ENCODE results near the gene CYTL1. TPM values are rescaled to one million over a fixed set of nuclear protein-coding genes. Genes with fewer than 3 reads are reported as not detected.
"Not testable (repeated sequence)": the region's sequence is repeated elsewhere in the genome, so short reads cannot be mapped to it uniquely, and the experiment has no call there.

The CYTL1 gene, protein sequence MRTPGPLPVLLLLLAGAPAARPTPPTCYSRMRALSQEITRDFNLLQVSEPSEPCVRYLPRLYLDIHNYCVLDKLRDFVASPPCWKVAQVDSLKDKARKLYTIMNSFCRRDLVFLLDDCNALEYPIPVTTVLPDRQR
- total RNA-seq (1 to 10 TPM in 1 of 2 donors, under 1 TPM in 1; 0.73 to 1.8 TPM), polyA plus RNA-seq (ENCODE audit: insufficient read length in 6 of 6) (10 to 100 TPM; 17.8 to 56.3 (median 33.0) TPM)
- long read RNA-seq, donor 1, transcript CYTL1-201 (4 exons, 1,003 nt) = major isoform, 21 of 29 reads
- long read RNA-seq, donor 1, partial matches to known transcripts = 7 of 29 reads
- long read RNA-seq, donor 1, other reads (novel, unspliced or antisense) = 0 of 29 reads
- long read RNA-seq, donor 2, transcript CYTL1-201 (4 exons, 1,003 nt) = major isoform, 19 of 30 reads
- long read RNA-seq, donor 2, partial matches to known transcripts = 11 of 30 reads
- long read RNA-seq, donor 2, other reads (novel, unspliced or antisense) = 0 of 30 reads
- long read RNA-seq, donor 3, transcript CYTL1-201 (4 exons, 1,003 nt) = major isoform, 20 of 20 reads
- long read RNA-seq, donor 3, partial matches to known transcripts = 0 of 20 reads
- long read RNA-seq, donor 3, other reads (novel, unspliced or antisense) = 0 of 20 reads
- long read RNA-seq, donor 4, partial matches to known transcripts = 0 of 4 reads
- long read RNA-seq, donor 4, other reads (novel, unspliced or antisense) = 0 of 4 reads
- long read RNA-seq, donor 5, transcript CYTL1-201 (4 exons, 1,003 nt) = major isoform, 13 of 13 reads
- long read RNA-seq, donor 5, partial matches to known transcripts = 0 of 13 reads
- long read RNA-seq, donor 5, other reads (novel, unspliced or antisense) = 0 of 13 reads
- long read RNA-seq, donor 6, transcript CYTL1-201 (4 exons, 1,003 nt) = major isoform, 32 of 40 reads
- long read RNA-seq, donor 6, partial matches to known transcripts = 8 of 40 reads
- long read RNA-seq, donor 6, other reads (novel, unspliced or antisense) = 0 of 40 reads
- long read RNA-seq, donor 7, transcript CYTL1-201 (4 exons, 1,003 nt) = major isoform, 6 of 6 reads
- long read RNA-seq, donor 7, partial matches to known transcripts = 0 of 6 reads
- long read RNA-seq, donor 7, other reads (novel, unspliced or antisense) = 0 of 6 reads
- long read RNA-seq, donor 8, transcript CYTL1-201 (4 exons, 1,003 nt) = major isoform, 7 of 7 reads
- long read RNA-seq, donor 8, partial matches to known transcripts = 0 of 7 reads
- long read RNA-seq, donor 8, other reads (novel, unspliced or antisense) = 0 of 7 reads
- long read RNA-seq, donor 9 = 0 reads
- long read RNA-seq, donor 10, partial matches to known transcripts = 0 of 4 reads
- long read RNA-seq, donor 10, other reads (novel, unspliced or antisense) = 0 of 4 reads
- long read RNA-seq, donor 11, partial matches to known transcripts = 0 of 2 reads
- long read RNA-seq, donor 11, other reads (novel, unspliced or antisense) = 0 of 2 reads
- long read RNA-seq, donor 12, transcript CYTL1-201 (4 exons, 1,003 nt) = major isoform, 10 of 11 reads
- long read RNA-seq, donor 12, partial matches to known transcripts = 0 of 11 reads
- long read RNA-seq, donor 12, other reads (novel, unspliced or antisense) = 0 of 11 reads

DNA sequence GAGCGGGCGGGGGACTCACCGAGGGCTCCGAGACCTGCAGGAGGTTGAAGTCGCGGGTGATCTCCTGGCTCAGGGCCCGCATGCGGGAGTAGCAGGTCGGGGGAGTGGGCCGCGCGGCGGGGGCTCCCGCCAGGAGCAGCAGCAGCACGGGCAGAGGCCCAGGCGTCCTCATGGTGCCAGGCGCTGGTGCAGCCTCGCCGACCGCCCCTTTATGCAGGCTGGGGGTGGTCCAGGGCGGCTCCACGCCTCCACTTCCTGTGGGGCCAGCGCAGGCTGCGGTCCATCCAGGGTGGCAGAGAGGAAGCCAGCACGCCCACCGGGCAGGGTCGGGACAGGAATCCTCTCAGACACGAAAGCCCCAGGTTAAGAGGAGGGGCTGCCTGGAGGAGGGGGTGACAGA, at the start of gene CYTL1:
TSS of gene CYTL1 (minus strand) at position 185 of the 400 bp plus-strand sequence. CDS start at position 172, 13 bp downstream.
- H3K27ac ChIP-seq = no peak within 1 kb of the TSS
- DNase-seq (peak in 3 of 4 donors; percentile 39 to 81 (median 51)), ATAC-seq (peak; percentile 31)
- H3K4me3 ChIP-seq = no peak within 1 kb of the TSS
- no peak for TF ChIP-seq CTCF (IDR thresholded peaks at IDR 0.05)
- H3K9me3 ChIP-seq = no peaks in the 10 kb centered on the region
- intact Hi-C loops (cut with DNase I) = no loop called here
- peaks cover 3 to 9% of the 10 kb centered on the region in 2 donors for H3K4me1 ChIP-seq
- H3K36me3 ChIP-seq = no peaks in the 10 kb centered on the region
- peaks cover 0 to 41% of the 10 kb centered on the region in 2 donors for H3K27me3 ChIP-seq

DNA sequence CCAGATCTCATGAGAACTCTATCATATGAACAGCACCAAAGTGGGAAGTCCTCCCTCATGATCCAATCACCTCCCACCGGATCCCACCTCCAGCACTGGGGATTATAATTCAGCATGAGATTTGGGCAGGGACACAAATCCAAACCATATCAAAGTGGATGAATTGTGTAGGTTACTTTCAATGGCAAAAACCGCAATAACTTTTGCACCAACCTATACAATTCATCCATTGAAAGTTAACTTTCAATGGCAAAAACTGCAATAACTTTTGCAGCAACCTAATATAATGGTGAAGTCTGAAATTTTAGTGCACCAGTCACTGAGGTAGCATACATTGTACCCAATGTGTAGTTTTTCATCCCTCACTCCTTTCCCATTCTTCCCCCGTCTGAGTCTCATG, 48.6 kb upstream of the CYTL1 start:
- Histone ChIP-seq H3K36me3 (no peaks in the 10 kb centered on the region), H3K4me1 (no peaks in the 10 kb centered on the region), H3K27me3 (no peaks in the 10 kb centered on the region), H3K9me3 (no peaks in the 10 kb centered on the region), H3K27ac (no peak overlapping the region), H3K4me3 (no peak overlapping the region)
- intact Hi-C loops (cut with DNase I) = no loop called here
- TF ChIP-seq CTCF (IDR thresholded peaks at IDR 0.05) = no peak
- DNase-seq (no peak), ATAC-seq (no peak)

DNA sequence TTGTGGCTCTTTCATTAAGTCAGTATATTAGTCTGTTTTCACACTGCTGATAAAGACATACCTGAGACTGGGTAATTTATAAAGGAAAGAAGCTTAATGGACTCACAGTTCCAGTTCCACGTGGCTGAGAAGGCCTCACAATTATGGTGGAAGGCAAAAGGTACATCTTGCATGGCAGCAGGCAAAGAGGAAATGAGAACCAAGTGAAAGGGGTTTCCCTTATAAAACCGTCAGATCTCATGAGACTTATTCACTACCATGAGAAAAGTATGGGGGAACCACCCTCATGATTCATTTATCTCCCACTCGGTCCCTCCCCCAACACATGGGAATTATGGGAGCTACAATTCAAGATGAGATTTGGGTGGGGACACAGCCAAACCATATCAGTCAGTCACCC, 47.7 kb upstream of the CYTL1 start:
- ATAC-seq; H3K27me3 ChIP-seq; H3K4me1 ChIP-seq; DNase-seq; intact Hi-C loops (cut with DNase I); H3K9me3 ChIP-seq; H3K4me3 ChIP-seq; H3K27ac ChIP-seq; H3K36me3 ChIP-seq: not testable (repeated sequence)

- no peak for DNase-seq
- Histone ChIP-seq H3K4me1 (no peaks in the 10 kb centered on the region), H3K36me3 (no peaks in the 10 kb centered on the region), H3K27me3 (no peaks in the 10 kb centered on the region), H3K4me3 (no peak overlapping the region), H3K9me3 (no peaks in the 10 kb centered on the region), H3K27ac (no peak overlapping the region)
- ATAC-seq = no peak
- no peak for TF ChIP-seq CTCF (IDR thresholded peaks at IDR 0.05)
- intact Hi-C loops (cut with DNase I) = no loop called here
Measured at GRCh38 chr4:5066101-5066500, 46.8 kb upstream of the CYTL1 start.

- Histone ChIP-seq H3K36me3 (no peaks in the 10 kb centered on the region), H3K27ac (no peak overlapping the region), H3K27me3 (peaks cover 0 to 32% of the 10 kb centered on the region in 2 donors), H3K4me1 (peaks cover 0 to 21% of the 10 kb centered on the region in 2 donors), H3K9me3 (no peaks in the 10 kb centered on the region), H3K4me3 (no peak overlapping the region)
- DNase-seq = no peak
- intact Hi-C loops (cut with DNase I) = no loop called here
- no peak for TF ChIP-seq CTCF (IDR thresholded peaks at IDR 0.05)
- no peak for ATAC-seq
Measured at GRCh38 chr4:5055411-5055810, 36.2 kb upstream of the CYTL1 start.
